K562 (cell line): ENCODE results near the gene DVL2. TPM values are rescaled to one million over a fixed set of nuclear protein-coding genes. Genes with fewer than 3 reads are reported as not detected.

Experiments used
- ATAC-seq: fragments of 200-7000 bp; cut with Tn5 transposase; 3 replicates; pipeline ENCODE4 v1.9.1; 2020; ENCODE audit warnings: moderate library complexity
- BruUV-seq: library from RNA; stranded (reverse); fragments of 400-500 nt; replicated peaks from 2 replicates; lab custom pipeline; 2021; lab: Mats Ljungman, UMichigan
- CTCF ChIA-PET: fragments of 300-600 bp; formaldehyde crosslinking; extraction: SDS; loops from one replicate; lab custom pipeline; 2021; ENCODE audit warnings: low intra/inter-chr PET ratio; lab: Yijun Ruan, JAX
- POLR2A ChIA-PET: fragments of 300-600, 350-650 bp; sonication (Branson Sonifier 250); formaldehyde crosslinking; extraction: SDS; loops from one replicate; lab custom pipeline; 2021; ENCODE audit warnings: antibody characterized with exemption, inconsistent platforms; lab: Yijun Ruan, JAX
- DNase-seq, 4 experiments: peaks; one replicate each; pipeline versions ENCODE4 v3.0.0 to v3.0.0-alpha.2; 2011 to 2018; ENCODE audit warnings: low spot score in 3 of 4, mixed read lengths in 3 of 4; ENCODE audit errors: extremely low read depth in 1 of 4
- FAIRE-seq: peaks from 2 replicates; lab custom pipeline; 2011; peaks lifted over from hg19 to GRCh38; lab: Jason Lieb, UNC
- H2AFZ ChIP-seq: 2 replicates; pipeline ENCODE4 v1.6.0; 2011; ENCODE audit warnings: low read depth, low read length, control low read depth, inconsistent platforms
- H3K27ac ChIP-seq: fragments of 200-600 bp; 3 replicates; pipeline ENCODE4 v1.8.0; 2011; ENCODE audit warnings: low read depth, mild to moderate bottlenecking, control low read depth, inconsistent platforms, low read length, moderate library complexity, mixed read lengths; ENCODE audit errors: extremely low read depth
- H3K27me3 ChIP-seq, 2 experiments: fragments of 300-600 bp in 1 of 2; 2 replicates in 1 of 2; 3 replicates in 1 of 2; pipeline versions ENCODE4 v1.6.0 to v1.8.0; 2011; ENCODE audit warnings: inconsistent platforms in 2 of 2, low read length in 2 of 2, mild to moderate bottlenecking in 1 of 2, mixed read lengths in 1 of 2, moderate library complexity in 1 of 2; ENCODE audit not compliant: control insufficient read depth in 2 of 2, insufficient read depth in 2 of 2
- H3K36me3 ChIP-seq: fragments of 300-600 bp; 3 replicates; pipeline ENCODE4 v1.8.0; 2011; ENCODE audit warnings: mild to moderate bottlenecking, low read length, inconsistent platforms; ENCODE audit not compliant: control insufficient read depth, insufficient read depth
- H3K4me1 ChIP-seq, 2 experiments: fragments of 200-600 bp in 1 of 2; replicated peaks in 1 of 2; 2 replicates in 1 of 2; 3 replicates in 1 of 2; pipeline versions ENCODE4 v1.5.1 to v1.8.0; 2011; ENCODE audit warnings: inconsistent platforms in 2 of 2, low read length in 2 of 2, mild to moderate bottlenecking in 1 of 2, mixed read lengths in 1 of 2, moderate library complexity in 1 of 2; ENCODE audit not compliant: control insufficient read depth in 2 of 2, insufficient read depth in 2 of 2
- H3K4me2 ChIP-seq: 2 replicates; pipeline ENCODE4 v1.6.1; 2011; ENCODE audit warnings: low read length, control low read depth, inconsistent platforms, mixed read lengths; ENCODE audit not compliant: insufficient read depth
- H3K4me3 ChIP-seq: fragments of 200-600 bp; sonication (generic), shearing (Covaris generic); 2 replicates; pipeline ENCODE4 v1.5.1; 2016; ENCODE audit warnings: control low read depth, inconsistent platforms
- H3K79me2 ChIP-seq: fragments of 200-600 bp; 3 replicates; pipeline ENCODE4 v1.8.0; 2011; ENCODE audit warnings: low read length, inconsistent platforms; ENCODE audit not compliant: control insufficient read depth, insufficient read depth
- H3K9ac ChIP-seq, 2 experiments: 2 replicates each; pipeline versions ENCODE4 v1.6.0 to v1.6.1; 2011; ENCODE audit warnings: low read depth in 2 of 2, low read length in 2 of 2, control low read depth in 1 of 2, inconsistent platforms in 1 of 2, mild to moderate bottlenecking in 1 of 2, mixed read lengths in 1 of 2; ENCODE audit not compliant: insufficient read depth in 1 of 2
- H3K9me1 ChIP-seq: one replicate; pipeline ENCODE4 v1.6.0; 2011; ENCODE audit warnings: inconsistent platforms, mild to moderate bottlenecking, low read length, moderate library complexity; ENCODE audit not compliant: control insufficient read depth, insufficient read depth
- H3K9me3 ChIP-seq: replicated peaks from 2 replicates; pipeline ENCODE4 v1.5.1; 2011; ENCODE audit warnings: low read depth, low read length, inconsistent platforms; ENCODE audit not compliant: control insufficient read depth, insufficient read depth
- H4K20me1 ChIP-seq: replicated peaks from 2 replicates; pipeline ENCODE4 v1.6.1; 2011; ENCODE audit warnings: low read length, inconsistent platforms, mixed read lengths; ENCODE audit not compliant: control insufficient read depth, insufficient read depth
- ELF4 ChIP-seq: fragments of 450-650 bp; formaldehyde crosslinking; IDR thresholded peaks from 2 replicates; pipeline ENCODE4 v1.4.0; 2022; ENCODE audit warnings: missing genetic modification characterization
- ESRRB ChIP-seq: fragments of 250-450 bp; sonication (Bioruptor Pico); IDR thresholded peaks from 2 replicates; pipeline ENCODE4 v1.5.0; 2020; ENCODE audit warnings: mild to moderate bottlenecking, moderate library complexity, borderline replicate concordance
- FOSL1 ChIP-seq: fragments of 200-800 bp; sonication (Bioruptor generic); conservative IDR thresholded peaks from 2 replicates; pipeline ENCODE4 v1.6.1; 2016; ENCODE audit warnings: missing genetic modification characterization, missing compliant biosample characterization
- HDGF ChIP-seq: fragments of 450-650 bp; IDR thresholded peaks from 2 replicates; pipeline ENCODE4 v1.6.1; 2016
- MTA3 ChIP-seq: fragments of 450-650 bp; formaldehyde crosslinking; IDR thresholded peaks from 2 replicates; pipeline ENCODE4 v1.6.1; 2017; ENCODE audit warnings: mild to moderate bottlenecking, borderline replicate concordance
- NBN ChIP-seq: fragments of 450-650 bp; IDR thresholded peaks from 2 replicates; pipeline ENCODE4 v1.6.1; 2016; ENCODE audit warnings: low read depth, mild to moderate bottlenecking
- NR2C2 ChIP-seq, 2 experiments: fragments of 200-800 bp in 1 of 2; sonication (Bioruptor generic) in 1 of 2; sonication (generic) in 1 of 2; formaldehyde crosslinking in 1 of 2; IDR thresholded peaks; 2 replicates each; pipeline versions ENCODE4 v1.6.1 to v1.8.0; 2016 to 2022; ENCODE audit warnings: mild to moderate bottlenecking in 1 of 2, missing compliant biosample characterization in 1 of 2, missing genetic modification characterization in 1 of 2, missing genetic modification reagents in 1 of 2
- SMARCC2 ChIP-seq: fragments of 450-650 bp; IDR thresholded peaks from 2 replicates; pipeline ENCODE4 v1.6.1; 2017; ENCODE audit warnings: antibody characterized with exemption, moderate library complexity, mild to moderate bottlenecking, low read depth
- SRSF9 ChIP-seq: fragments of 200-400 bp; formaldehyde crosslinking; IDR thresholded peaks from 2 replicates; pipeline ENCODE4 v1.6.1; 2017; ENCODE audit warnings: low read depth, low read length, borderline replicate concordance
- ZFX ChIP-seq: sonication (generic); formaldehyde crosslinking; IDR thresholded peaks from 2 replicates; pipeline ENCODE4 v1.8.0; 2022; ENCODE audit warnings: mild to moderate bottlenecking, missing genetic modification reagents, moderate library complexity
- ZNF263 ChIP-seq: sonication (generic); formaldehyde crosslinking; IDR thresholded peaks from 2 replicates; pipeline ENCODE4 v1.8.0; 2022; ENCODE audit warnings: mild to moderate bottlenecking, missing genetic modification reagents, borderline replicate concordance
- ZNF395 ChIP-seq: fragments of 200-800 bp; sonication (Bioruptor generic); IDR thresholded peaks from 2 replicates; pipeline ENCODE4 v1.6.1; 2017; ENCODE audit warnings: missing genetic modification characterization, missing compliant biosample characterization
- ZNF436 ChIP-seq: fragments of 250-450, 450-650 bp; sonication (Bioruptor Pico); formaldehyde crosslinking; IDR thresholded peaks from 2 replicates; pipeline ENCODE4 v1.7.0; 2020; ENCODE audit warnings: mild to moderate bottlenecking
- ZNF785 ChIP-seq: fragments of 250-450 bp; sonication (Bioruptor Pico); IDR thresholded peaks from 2 replicates; pipeline ENCODE4 v1.4.0; 2020; ENCODE audit warnings: mild to moderate bottlenecking
- WGBS: fragments of 100-300 bp; shearing (Covaris generic); methylation state at CpG from one replicate; pipeline ENCODE4 v1.1.6; 2016; ENCODE audit warnings: low coverage, mixed read lengths; ENCODE audit not compliant: insufficient coverage; ENCODE audit errors: missing lambda C conversion rate; 5-methylcytosine and 5-hydroxymethylcytosine counted together
- in situ Hi-C: fragments of 300-500 bp; cut with MboI; formaldehyde crosslinking; loops from 4 replicates; pipeline ENCODE4 v1.15.0; 2018; ENCODE audit warnings: inconsistent platforms, mixed read lengths
- intact Hi-C: fragments of 100-400 bp; cut with micrococcal nuclease; formaldehyde crosslinking; loops from 2 replicates; pipeline ENCODE4 v1.14.2; 2022
- polyA plus RNA-seq, 8 experiments: library from polyadenylated mRNA; depleted of rRNA in 4 of 8; stranded (reverse) in 5 of 8; unstranded in 3 of 8; fragments of >200 nt; fragmentation: Nextera tagmentation in 2 of 8; fragmentation: Illumina TruSeq in 1 of 8; extraction: Ambion mirVana in 2 of 8; extraction: Trizol in 1 of 8; gene quantifications; 2 replicates each; pipeline versions ENCODE4 v1.2.1 to v1.2.3, GENCODE V29; 2011 to 2014; ENCODE audit warnings: inconsistent platforms in 1 of 8, missing spikeins in 1 of 8
- total RNA-seq, 7 experiments: library from RNA; depleted of rRNA in 6 of 7; stranded (reverse); fragments of >200 nt in 6 of 7; fragmentation: Illumina TruSeq in 2 of 7; extraction: Trizol in 2 of 7; gene quantifications; 2 replicates each; pipeline versions ENCODE4 v1.2.1 to v1.2.3, GENCODE V29; 2011 to 2021; ENCODE audit warnings: low replicate concordance in 1 of 7
- TF ChIP-seq, protein P1 (sequence below): sonication (generic); formaldehyde crosslinking; IDR thresholded peaks from 2 replicates; pipeline ENCODE4 v1.8.0; 2022; ENCODE audit warnings: mild to moderate bottlenecking, missing genetic modification reagents

Gene DVL2
- total and polyA plus RNA-seq, 9 of the 15 experiments (the other 6 are each of a cell fraction or from before 2014, with no cell fraction given): 1.3 to 49.5 (median 24.3) TPM

DNA sequence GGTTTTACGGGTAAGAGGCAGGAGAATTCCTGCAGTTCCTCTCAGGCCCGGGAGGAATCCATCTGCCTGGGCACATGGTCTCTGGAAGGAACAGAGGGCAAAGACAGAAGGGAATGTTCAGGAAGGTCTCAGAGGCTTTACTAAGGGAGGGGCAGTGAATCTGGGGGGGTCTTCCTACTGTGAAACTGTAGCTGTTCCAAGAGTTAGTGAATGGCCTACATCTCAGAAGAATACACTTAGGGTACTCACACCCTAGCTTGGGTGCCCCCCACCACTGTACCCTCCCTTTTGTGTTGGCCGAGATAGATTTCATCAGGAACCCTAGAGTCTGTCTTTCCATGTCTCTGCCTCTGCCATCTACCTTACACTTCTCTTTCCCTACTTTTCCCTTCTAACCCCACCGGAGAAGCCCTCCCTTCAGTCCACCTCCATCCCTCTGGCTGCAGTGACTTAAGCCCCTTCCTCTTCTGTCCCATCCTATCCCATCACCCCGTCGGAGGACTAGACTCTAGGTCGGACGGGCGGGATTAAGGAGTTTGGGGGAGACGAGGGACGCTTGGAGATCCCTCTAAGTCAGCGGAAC lies 15.0 kb downstream of the DVL2 start:
- CTCF ChIA-PET: no interaction called here
- FAIRE-seq (no peak), ATAC-seq (no peak; the same call in 2 of the 3 replicates), DNase-seq (no peak)
- Histone ChIP-seq H3K79me2 (peaks cover 42% of the 10 kb centered on the region), H3K27ac (peak overlapping the region; percentile 90), H3K27me3 (no peaks in the 10 kb centered on the region), H4K20me1 (peaks cover 6% of the 10 kb centered on the region), H3K9me1 (peaks cover 6% of the 10 kb centered on the region), H3K4me1 (peaks cover 40 to 56% of the 10 kb centered on the region in 2 experiments), H3K4me3 (peak overlapping the region; percentile 87), H3K4me2 (peak overlapping the region; percentile 93), H2AFZ (peak overlapping the region; percentile 94), H3K36me3 (peaks cover 39% of the 10 kb centered on the region; the same call in 2 of the 3 replicates), H3K9me3 (no peaks in the 10 kb centered on the region), H3K9ac (peak overlapping the region; percentile 90 to 99)
- WGBS: 15% methylated on average over 12 of the region's 12 CpGs
- no TSS peak for BruUV-seq
- in situ Hi-C loops: no loop called here
- POLR2A ChIA-PET: interaction anchor here (0.5 to 7.7 kb wide), 9 partner anchors 11 to 318 kb away, joined by 3 to 73 read pairs (median 3); partner anchors contain the start of genes DVL2, GABARAP, PHF23 and SLC16A13
- intact Hi-C loops: no loop called here
- TF ChIP-seq HDGF (0 out of 2 replicates have a peak, but pooled peaks have one; percentile 86), NBN (peak; percentile 40; the same call in 1 of the 2 replicates), ESRRB (CRISPR knock-in tag) (no peak), ELF4 (CRISPR knock-in tag) (0 out of 2 replicates have a peak, but pooled peaks have one; percentile 17), SMARCC2 (no peak), ZNF263 (CRISPR knock-in tag) (0 out of 2 replicates have a peak, but pooled peaks have one; percentile 20), ZFX (CRISPR knock-in tag) (peak; percentile 69; the same call in 1 of the 2 replicates), SRSF9 (no peak), FOSL1 (tag) (no peak), ZNF785 (CRISPR knock-in tag) (no peak), NR2C2 (CRISPR knock-in tag; IDR thresholded peaks at IDR 0.05) (peak; percentile 49; the same call in 1 of the 2 replicates), NR2C2 (tag; IDR thresholded peaks at IDR 0.05) (no peak), ZNF436 (0 out of 2 replicates have a peak, but pooled peaks have one; percentile 5), MTA3 (no peak), ZNF395 (CRISPR knock-in tag) (no peak)
- TF ChIP-seq, protein P1, sequence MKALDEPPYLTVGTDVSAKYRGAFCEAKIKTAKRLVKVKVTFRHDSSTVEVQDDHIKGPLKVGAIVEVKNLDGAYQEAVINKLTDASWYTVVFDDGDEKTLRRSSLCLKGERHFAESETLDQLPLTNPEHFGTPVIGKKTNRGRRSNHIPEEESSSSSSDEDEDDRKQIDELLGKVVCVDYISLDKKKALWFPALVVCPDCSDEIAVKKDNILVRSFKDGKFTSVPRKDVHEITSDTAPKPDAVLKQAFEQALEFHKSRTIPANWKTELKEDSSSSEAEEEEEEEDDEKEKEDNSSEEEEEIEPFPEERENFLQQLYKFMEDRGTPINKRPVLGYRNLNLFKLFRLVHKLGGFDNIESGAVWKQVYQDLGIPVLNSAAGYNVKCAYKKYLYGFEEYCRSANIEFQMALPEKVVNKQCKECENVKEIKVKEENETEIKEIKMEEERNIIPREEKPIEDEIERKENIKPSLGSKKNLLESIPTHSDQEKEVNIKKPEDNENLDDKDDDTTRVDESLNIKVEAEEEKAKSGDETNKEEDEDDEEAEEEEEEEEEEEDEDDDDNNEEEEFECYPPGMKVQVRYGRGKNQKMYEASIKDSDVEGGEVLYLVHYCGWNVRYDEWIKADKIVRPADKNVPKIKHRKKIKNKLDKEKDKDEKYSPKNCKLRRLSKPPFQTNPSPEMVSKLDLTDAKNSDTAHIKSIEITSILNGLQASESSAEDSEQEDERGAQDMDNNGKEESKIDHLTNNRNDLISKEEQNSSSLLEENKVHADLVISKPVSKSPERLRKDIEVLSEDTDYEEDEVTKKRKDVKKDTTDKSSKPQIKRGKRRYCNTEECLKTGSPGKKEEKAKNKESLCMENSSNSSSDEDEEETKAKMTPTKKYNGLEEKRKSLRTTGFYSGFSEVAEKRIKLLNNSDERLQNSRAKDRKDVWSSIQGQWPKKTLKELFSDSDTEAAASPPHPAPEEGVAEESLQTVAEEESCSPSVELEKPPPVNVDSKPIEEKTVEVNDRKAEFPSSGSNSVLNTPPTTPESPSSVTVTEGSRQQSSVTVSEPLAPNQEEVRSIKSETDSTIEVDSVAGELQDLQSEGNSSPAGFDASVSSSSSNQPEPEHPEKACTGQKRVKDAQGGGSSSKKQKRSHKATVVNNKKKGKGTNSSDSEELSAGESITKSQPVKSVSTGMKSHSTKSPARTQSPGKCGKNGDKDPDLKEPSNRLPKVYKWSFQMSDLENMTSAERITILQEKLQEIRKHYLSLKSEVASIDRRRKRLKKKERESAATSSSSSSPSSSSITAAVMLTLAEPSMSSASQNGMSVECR (CRISPR knock-in tag): no peak
